ENCODE measurements around the gene CCDC122.

DNA sequence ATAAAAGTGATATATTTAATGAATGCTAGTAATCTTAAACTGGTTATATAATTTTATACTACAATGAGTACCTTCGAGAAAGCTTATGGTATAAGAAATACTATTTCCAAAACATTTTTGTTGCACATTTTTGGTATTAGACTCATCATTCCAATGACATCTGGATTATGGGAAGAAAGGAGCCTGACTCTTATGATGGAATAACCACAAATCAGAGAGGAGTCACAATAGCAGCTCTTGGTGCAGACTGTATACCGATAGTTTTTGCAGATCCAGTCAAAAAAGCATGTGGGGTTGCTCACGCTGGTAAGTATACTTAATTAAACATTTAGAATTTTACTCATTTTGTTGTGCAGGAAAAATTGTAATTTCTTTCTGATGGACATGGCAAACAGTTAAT lies 4.1 kb upstream of the CCDC122 start:
- no peak for TF ChIP-seq TAF1 (IDR thresholded peaks at IDR 0.05; ENCODE audit: low read depth)
- TF ChIP-seq, protein P1, sequence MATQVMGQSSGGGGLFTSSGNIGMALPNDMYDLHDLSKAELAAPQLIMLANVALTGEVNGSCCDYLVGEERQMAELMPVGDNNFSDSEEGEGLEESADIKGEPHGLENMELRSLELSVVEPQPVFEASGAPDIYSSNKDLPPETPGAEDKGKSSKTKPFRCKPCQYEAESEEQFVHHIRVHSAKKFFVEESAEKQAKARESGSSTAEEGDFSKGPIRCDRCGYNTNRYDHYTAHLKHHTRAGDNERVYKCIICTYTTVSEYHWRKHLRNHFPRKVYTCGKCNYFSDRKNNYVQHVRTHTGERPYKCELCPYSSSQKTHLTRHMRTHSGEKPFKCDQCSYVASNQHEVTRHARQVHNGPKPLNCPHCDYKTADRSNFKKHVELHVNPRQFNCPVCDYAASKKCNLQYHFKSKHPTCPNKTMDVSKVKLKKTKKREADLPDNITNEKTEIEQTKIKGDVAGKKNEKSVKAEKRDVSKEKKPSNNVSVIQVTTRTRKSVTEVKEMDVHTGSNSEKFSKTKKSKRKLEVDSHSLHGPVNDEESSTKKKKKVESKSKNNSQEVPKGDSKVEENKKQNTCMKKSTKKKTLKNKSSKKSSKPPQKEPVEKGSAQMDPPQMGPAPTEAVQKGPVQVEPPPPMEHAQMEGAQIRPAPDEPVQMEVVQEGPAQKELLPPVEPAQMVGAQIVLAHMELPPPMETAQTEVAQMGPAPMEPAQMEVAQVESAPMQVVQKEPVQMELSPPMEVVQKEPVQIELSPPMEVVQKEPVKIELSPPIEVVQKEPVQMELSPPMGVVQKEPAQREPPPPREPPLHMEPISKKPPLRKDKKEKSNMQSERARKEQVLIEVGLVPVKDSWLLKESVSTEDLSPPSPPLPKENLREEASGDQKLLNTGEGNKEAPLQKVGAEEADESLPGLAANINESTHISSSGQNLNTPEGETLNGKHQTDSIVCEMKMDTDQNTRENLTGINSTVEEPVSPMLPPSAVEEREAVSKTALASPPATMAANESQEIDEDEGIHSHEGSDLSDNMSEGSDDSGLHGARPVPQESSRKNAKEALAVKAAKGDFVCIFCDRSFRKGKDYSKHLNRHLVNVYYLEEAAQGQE (IDR thresholded peaks at IDR 0.05; ENCODE audit: low read depth) = no peak
- TF ChIP-seq, protein P2, sequence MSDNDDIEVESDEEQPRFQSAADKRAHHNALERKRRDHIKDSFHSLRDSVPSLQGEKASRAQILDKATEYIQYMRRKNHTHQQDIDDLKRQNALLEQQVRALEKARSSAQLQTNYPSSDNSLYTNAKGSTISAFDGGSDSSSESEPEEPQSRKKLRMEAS (IDR thresholded peaks at IDR 0.05) = no peak
- TF ChIP-seq FOXM1 (IDR thresholded peaks at IDR 0.05; ENCODE audit: borderline replicate concordance, low read depth) = no peak
- no peak for TF ChIP-seq NFIC (IDR thresholded peaks at IDR 0.05)
- no peak for TF ChIP-seq CREB1 (IDR thresholded peaks at IDR 0.05; ENCODE audit: low read depth)
- TF ChIP-seq EP300 (IDR thresholded peaks at IDR 0.05; ENCODE audit: borderline replicate concordance) = no peak
- no peak for TF ChIP-seq RAD21 (IDR thresholded peaks at IDR 0.05; ENCODE audit: low read depth)
- TF ChIP-seq, protein P3, sequence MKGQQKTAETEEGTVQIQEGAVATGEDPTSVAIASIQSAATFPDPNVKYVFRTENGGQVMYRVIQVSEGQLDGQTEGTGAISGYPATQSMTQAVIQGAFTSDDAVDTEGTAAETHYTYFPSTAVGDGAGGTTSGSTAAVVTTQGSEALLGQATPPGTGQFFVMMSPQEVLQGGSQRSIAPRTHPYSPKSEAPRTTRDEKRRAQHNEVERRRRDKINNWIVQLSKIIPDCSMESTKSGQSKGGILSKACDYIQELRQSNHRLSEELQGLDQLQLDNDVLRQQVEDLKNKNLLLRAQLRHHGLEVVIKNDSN (IDR thresholded peaks at IDR 0.05) = no peak
- no peak for TF ChIP-seq ZBTB7A (IDR thresholded peaks at IDR 0.05; ENCODE audit: low read depth)
